HepG2 (cell line): Measurements from ENCODE around the gene TCAF1. TPM values are rescaled to one million over a fixed set of nuclear protein-coding genes. Genes with fewer than 3 reads are reported as not detected.
A peak's percentile ranks its signal among the peaks of the same experiment; 100 is the strongest.

Experiments
- ARNT ChIP-seq: fragments of 450-650 bp; IDR thresholded peaks from 2 replicates; pipeline ENCODE4 v1.6.1; 2017
- DBP ChIP-seq: sonication (generic); formaldehyde crosslinking; IDR thresholded peaks from 2 replicates; pipeline ENCODE4 v1.4.0; 2020; ENCODE audit warnings: missing genetic modification reagents; ENCODE audit errors: not compliant biosample characterization
- HNF4A ChIP-seq: sonication (generic); formaldehyde crosslinking; IDR thresholded peaks from 2 replicates; pipeline ENCODE4 v1.4.0; 2020; ENCODE audit warnings: missing genetic modification reagents
- HOXA3 ChIP-seq: sonication (generic); formaldehyde crosslinking; IDR thresholded peaks from 2 replicates; pipeline ENCODE4 v1.5.0; 2020; ENCODE audit warnings: missing genetic modification reagents
- IKZF4 ChIP-seq: sonication (generic); formaldehyde crosslinking; IDR thresholded peaks from 2 replicates; pipeline ENCODE4 v1.5.1; 2020; ENCODE audit warnings: borderline replicate concordance, mild to moderate bottlenecking, low read depth, missing genetic modification reagents; ENCODE audit errors: not compliant biosample characterization
- KLF12 ChIP-seq: sonication (generic); formaldehyde crosslinking; IDR thresholded peaks from 2 replicates; pipeline ENCODE4 v1.4.0; 2020; ENCODE audit warnings: missing genetic modification reagents, borderline replicate concordance
- KLF15 ChIP-seq: sonication (generic); formaldehyde crosslinking; IDR thresholded peaks from 2 replicates; pipeline ENCODE4 v1.8.1; 2023; ENCODE audit warnings: borderline replicate concordance, mild to moderate bottlenecking, inconsistent platforms, missing genetic modification reagents, mixed read lengths
- MAF1 ChIP-seq: sonication (generic); formaldehyde crosslinking; IDR thresholded peaks from 2 replicates; pipeline ENCODE4 v1.5.0; 2020; ENCODE audit warnings: missing genetic modification reagents, borderline replicate concordance
- NCOA5 ChIP-seq: sonication (generic); formaldehyde crosslinking; IDR thresholded peaks from 2 replicates; pipeline ENCODE4 v1.4.0; 2020; ENCODE audit warnings: missing genetic modification reagents
- PHF8 ChIP-seq: sonication (generic); formaldehyde crosslinking; IDR thresholded peaks from 2 replicates; pipeline ENCODE4 v1.5.0; 2020; ENCODE audit warnings: missing genetic modification reagents
- PLRG1 ChIP-seq: fragments of 450-650 bp; conservative IDR thresholded peaks from 2 replicates; pipeline ENCODE4 v1.6.1; 2016
- POLR2G ChIP-seq: fragments of 200-400 bp; formaldehyde crosslinking; IDR thresholded peaks from 2 replicates; pipeline ENCODE4 v1.6.1; 2018; ENCODE audit warnings: mild to moderate bottlenecking, low read depth, low read length, moderate library complexity
- SOX6 ChIP-seq, 2 experiments: fragments of 450-650 bp in 1 of 2; sonication (generic) in 1 of 2; formaldehyde crosslinking in 1 of 2; IDR thresholded peaks; 2 replicates each; pipeline versions ENCODE4 v1.4.0 to v1.6.1; 2017 to 2020; ENCODE audit warnings: antibody characterized with exemption in 1 of 2, mild to moderate bottlenecking in 1 of 2, missing genetic modification reagents in 1 of 2
- YEATS2 ChIP-seq: sonication (generic); formaldehyde crosslinking; IDR thresholded peaks from 2 replicates; pipeline ENCODE4 v1.4.0; 2020; ENCODE audit warnings: missing genetic modification reagents, borderline replicate concordance
- ZFP90 ChIP-seq: sonication (generic); formaldehyde crosslinking; IDR thresholded peaks from 2 replicates; pipeline ENCODE4 v1.8.0; 2022; ENCODE audit warnings: missing genetic modification reagents, mild to moderate bottlenecking, inconsistent platforms, borderline replicate concordance
- ZNF547 ChIP-seq: sonication (generic); formaldehyde crosslinking; IDR thresholded peaks from 2 replicates; pipeline ENCODE4 v1.5.1; 2020; ENCODE audit warnings: mild to moderate bottlenecking, missing genetic modification reagents
- ZNF572 ChIP-seq: sonication (generic); formaldehyde crosslinking; IDR thresholded peaks from 2 replicates; pipeline ENCODE4 v1.5.1; 2020; ENCODE audit warnings: mild to moderate bottlenecking, missing genetic modification reagents
- ZNF737 ChIP-seq: sonication (generic); formaldehyde crosslinking; IDR thresholded peaks from 2 replicates; pipeline ENCODE4 v1.5.0; 2020; ENCODE audit warnings: missing genetic modification reagents, mild to moderate bottlenecking, borderline replicate concordance
- ZNF749 ChIP-seq: sonication (generic); formaldehyde crosslinking; IDR thresholded peaks from 2 replicates; pipeline ENCODE4 v1.8.0; 2022; ENCODE audit warnings: mild to moderate bottlenecking, missing genetic modification reagents, moderate library complexity, borderline replicate concordance
- ZNF83 ChIP-seq: sonication (generic); formaldehyde crosslinking; IDR thresholded peaks from 2 replicates; pipeline ENCODE4 v1.4.0; 2020; ENCODE audit warnings: missing genetic modification reagents, mild to moderate bottlenecking, borderline replicate concordance
- ZZZ3 ChIP-seq: sonication (generic); formaldehyde crosslinking; IDR thresholded peaks from 2 replicates; pipeline ENCODE4 v1.4.0; 2020; ENCODE audit warnings: missing genetic modification reagents, mild to moderate bottlenecking, borderline replicate concordance
- polyA plus RNA-seq, 8 experiments: library from polyadenylated mRNA; depleted of rRNA in 3 of 8; stranded (reverse) in 7 of 8; unstranded in 1 of 8; fragments of >200 nt; fragmentation: Illumina TruSeq in 4 of 8; extraction: Trizol in 4 of 8; gene quantifications; 2 replicates each; pipeline versions ENCODE4 v1.2.1 to v1.2.3, GENCODE V29; 2011 to 2016; ENCODE audit warnings: low read depth in 4 of 8, missing spikeins in 1 of 8, mixed read lengths in 1 of 8; ENCODE audit not compliant: insufficient read depth in 1 of 8
- total RNA-seq, 5 experiments: library from RNA; depleted of rRNA; stranded (reverse); fragments of >200 nt; fragmentation: Illumina TruSeq; extraction: Trizol; gene quantifications; 2 replicates each; pipeline ENCODE4 v1.2.3, GENCODE V29; 2016; ENCODE audit warnings: low read depth in 1 of 5
- TF ChIP-seq, protein P1 (sequence below): sonication (generic); formaldehyde crosslinking; conservative IDR thresholded peaks from 2 replicates; pipeline ENCODE4 v1.8.1; 2023; ENCODE audit warnings: missing genetic modification reagents
- TF ChIP-seq, protein P2 (sequence below): sonication (generic); formaldehyde crosslinking; IDR thresholded peaks from 2 replicates; pipeline ENCODE4 v1.4.0; 2020; ENCODE audit warnings: missing genetic modification reagents, borderline replicate concordance
- TF ChIP-seq, protein P3 (sequence below): sonication (generic); formaldehyde crosslinking; IDR thresholded peaks from 2 replicates; pipeline ENCODE4 v1.8.0; 2022; ENCODE audit warnings: low read depth, missing genetic modification reagents

TCAF1 gene
- total and polyA plus RNA-seq, 2 of the 13 experiments (the other 11 are each of a cell fraction or from before 2014, with no cell fraction given): 36.2 to 101 TPM

DNA sequence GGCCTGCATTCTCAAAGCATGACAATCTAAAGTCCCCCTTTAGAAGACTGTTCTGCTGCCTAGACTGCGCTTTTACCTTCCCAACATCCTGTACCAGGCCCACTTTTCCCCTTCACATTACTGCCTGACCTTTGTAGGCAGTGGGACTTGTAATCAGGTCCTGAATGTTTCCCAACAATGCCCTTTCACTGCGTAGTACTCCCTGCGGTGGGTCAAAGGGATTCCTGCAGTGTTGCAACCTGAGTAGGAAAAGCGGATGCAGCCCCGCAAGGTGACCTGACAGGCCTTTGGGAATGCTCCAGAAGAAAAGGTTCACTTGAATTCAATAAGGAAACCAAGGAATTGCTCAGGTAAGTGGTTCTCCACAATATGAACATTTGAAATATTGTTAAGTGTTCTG is 4.9 kb upstream of the TCAF1 start (continued):
- TF ChIP-seq KLF12 (CRISPR knock-in tag) (no peak), MAF1 (CRISPR knock-in tag) (no peak), KLF15 (no peak), ZZZ3 (CRISPR knock-in tag) (no peak), NCOA5 (no peak), SOX6 (IDR thresholded peaks at IDR 0.05) (no peak), SOX6 (CRISPR knock-in tag; IDR thresholded peaks at IDR 0.05) (peak; percentile 93), YEATS2 (CRISPR knock-in tag) (no peak; the same call in 1 of the 2 replicates), POLR2G (no peak), DBP (CRISPR knock-in tag) (no peak), PHF8 (0 out of 2 replicates have a peak, but pooled peaks have one; percentile 37), PLRG1 (no peak), ZNF737 (CRISPR knock-in tag) (no peak), HNF4A (CRISPR knock-in tag) (peak; percentile 94), HOXA3 (CRISPR knock-in tag) (peak; percentile 87), ZNF572 (CRISPR knock-in tag) (no peak), ZNF83 (CRISPR knock-in tag) (no peak), ZNF547 (no peak), ZNF749 (no peak), ZFP90 (CRISPR knock-in tag) (no peak), ARNT (no peak), IKZF4 (no peak)
- TF ChIP-seq, protein P1, sequence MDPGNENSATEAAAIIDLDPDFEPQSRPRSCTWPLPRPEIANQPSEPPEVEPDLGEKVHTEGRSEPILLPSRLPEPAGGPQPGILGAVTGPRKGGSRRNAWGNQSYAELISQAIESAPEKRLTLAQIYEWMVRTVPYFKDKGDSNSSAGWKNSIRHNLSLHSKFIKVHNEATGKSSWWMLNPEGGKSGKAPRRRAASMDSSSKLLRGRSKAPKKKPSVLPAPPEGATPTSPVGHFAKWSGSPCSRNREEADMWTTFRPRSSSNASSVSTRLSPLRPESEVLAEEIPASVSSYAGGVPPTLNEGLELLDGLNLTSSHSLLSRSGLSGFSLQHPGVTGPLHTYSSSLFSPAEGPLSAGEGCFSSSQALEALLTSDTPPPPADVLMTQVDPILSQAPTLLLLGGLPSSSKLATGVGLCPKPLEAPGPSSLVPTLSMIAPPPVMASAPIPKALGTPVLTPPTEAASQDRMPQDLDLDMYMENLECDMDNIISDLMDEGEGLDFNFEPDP (CRISPR knock-in tag): no peak
- TF ChIP-seq, protein P2, sequence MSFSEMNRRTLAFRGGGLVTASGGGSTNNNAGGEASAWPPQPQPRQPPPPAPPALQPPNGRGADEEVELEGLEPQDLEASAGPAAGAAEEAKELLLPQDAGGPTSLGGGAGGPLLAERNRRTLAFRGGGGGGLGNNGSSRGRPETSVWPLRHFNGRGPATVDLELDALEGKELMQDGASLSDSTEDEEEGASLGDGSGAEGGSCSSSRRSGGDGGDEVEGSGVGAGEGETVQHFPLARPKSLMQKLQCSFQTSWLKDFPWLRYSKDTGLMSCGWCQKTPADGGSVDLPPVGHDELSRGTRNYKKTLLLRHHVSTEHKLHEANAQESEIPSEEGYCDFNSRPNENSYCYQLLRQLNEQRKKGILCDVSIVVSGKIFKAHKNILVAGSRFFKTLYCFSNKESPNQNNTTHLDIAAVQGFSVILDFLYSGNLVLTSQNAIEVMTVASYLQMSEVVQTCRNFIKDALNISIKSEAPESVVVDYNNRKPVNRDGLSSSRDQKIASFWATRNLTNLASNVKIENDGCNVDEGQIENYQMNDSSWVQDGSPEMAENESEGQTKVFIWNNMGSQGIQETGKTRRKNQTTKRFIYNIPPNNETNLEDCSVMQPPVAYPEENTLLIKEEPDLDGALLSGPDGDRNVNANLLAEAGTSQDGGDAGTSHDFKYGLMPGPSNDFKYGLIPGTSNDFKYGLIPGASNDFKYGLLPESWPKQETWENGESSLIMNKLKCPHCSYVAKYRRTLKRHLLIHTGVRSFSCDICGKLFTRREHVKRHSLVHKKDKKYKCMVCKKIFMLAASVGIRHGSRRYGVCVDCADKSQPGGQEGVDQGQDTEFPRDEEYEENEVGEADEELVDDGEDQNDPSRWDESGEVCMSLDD (CRISPR knock-in tag): no peak
- TF ChIP-seq, protein P3, sequence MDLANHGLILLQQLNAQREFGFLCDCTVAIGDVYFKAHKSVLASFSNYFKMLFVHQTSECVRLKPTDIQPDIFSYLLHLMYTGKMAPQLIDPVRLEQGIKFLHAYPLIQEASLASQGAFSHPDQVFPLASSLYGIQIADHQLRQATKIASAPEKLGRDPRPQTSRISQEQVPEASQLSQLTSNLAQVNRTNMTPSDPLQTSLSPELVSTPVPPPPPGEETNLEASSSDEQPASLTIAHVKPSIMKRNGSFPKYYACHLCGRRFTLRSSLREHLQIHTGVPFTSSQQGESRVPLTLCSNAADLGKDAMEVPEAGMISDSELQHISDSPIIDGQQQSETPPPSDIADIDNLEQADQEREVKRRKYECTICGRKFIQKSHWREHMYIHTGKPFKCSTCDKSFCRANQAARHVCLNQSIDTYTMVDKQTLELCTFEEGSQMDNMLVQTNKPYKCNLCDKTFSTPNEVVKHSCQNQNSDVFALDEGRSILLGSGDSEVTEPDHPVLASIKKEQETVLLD (CRISPR knock-in tag): no peak
